NCI-H2196 treated with DMSO at 0.1 percent for 48 hours (cell line): ENCODE data around the gene PAMR1.
A peak's percentile ranks its signal among the peaks of the same experiment; 100 is the strongest.
"Not testable (repeated sequence)": the region's sequence is repeated elsewhere in the genome, so short reads cannot be mapped to it uniquely, and the experiment has no call there.

ENCODE experiments used
- DNase-seq: peaks from one replicate; lab custom pipeline; 2025; ENCODE audit not compliant: unreplicated experiment; lab: John Stamatoyannopoulos, UW

The PAMR1 gene

GRCh38 chr11:35545391-35546003 lies 20.1 kb upstream of the PAMR1 start:
- no peak for DNase-seq

- no peak for DNase-seq
Observed at GRCh38 chr11:35543481-35543880, 18.1 kb upstream of the PAMR1 start.

- peak; percentile 18 for DNase-seq
Observed at GRCh38 chr11:35541621-35542375, 16.4 kb upstream of the PAMR1 start.

GRCh38 chr11:35540526-35540925 lies 15.1 kb upstream of the PAMR1 start:
- no peak for DNase-seq

GRCh38 chr11:35539781-35540281 lies 14.4 kb upstream of the PAMR1 start:
- no peak for DNase-seq

GRCh38 chr11:35539256-35539655 lies 13.8 kb upstream of the PAMR1 start:
- DNase-seq = no peak

- DNase-seq = peak; percentile 45
Observed at GRCh38 chr11:35536470-35536869, 11.1 kb upstream of the PAMR1 start.

- no peak for DNase-seq
Observed at GRCh38 chr11:35531246-35531645, 5.8 kb upstream of the PAMR1 start.

- no peak for DNase-seq
Observed at GRCh38 chr11:35529971-35530495, 4.6 kb upstream of the PAMR1 start.

- no peak for DNase-seq
Observed at GRCh38 chr11:35526370-35526792, 965 bp upstream of the PAMR1 start.

- DNase-seq = no peak
Observed at GRCh38 chr11:35524780-35525179, 636 bp downstream of the PAMR1 start.

GRCh38 chr11:35523861-35524260 lies 1.6 kb downstream of the PAMR1 start:
- DNase-seq = no peak

- no peak for DNase-seq
Observed at GRCh38 chr11:35523331-35523768, 2.1 kb downstream of the PAMR1 start.

GRCh38 chr11:35522091-35522490 lies 3.3 kb downstream of the PAMR1 start:
- not testable (repeated sequence) for DNase-seq

- no peak for DNase-seq
Observed at GRCh38 chr11:35520376-35520775, 5.0 kb downstream of the PAMR1 start.

- no peak for DNase-seq
Observed at GRCh38 chr11:35518766-35519165, 6.7 kb downstream of the PAMR1 start.

- DNase-seq = no peak
Observed at GRCh38 chr11:35517481-35517880, 7.9 kb downstream of the PAMR1 start.

- no peak for DNase-seq
Observed at GRCh38 chr11:35516403-35516802, 9.0 kb downstream of the PAMR1 start.

GRCh38 chr11:35515224-35515623 lies 10.2 kb downstream of the PAMR1 start:
- DNase-seq = no peak

- no peak for DNase-seq
Observed at GRCh38 chr11:35514481-35514880, 10.9 kb downstream of the PAMR1 start.

- DNase-seq = no peak
Observed at GRCh38 chr11:35511666-35512065, 13.8 kb downstream of the PAMR1 start.

- DNase-seq = no peak
Observed at GRCh38 chr11:35507688-35508087, 17.7 kb downstream of the PAMR1 start.
